HG03060 (cell line): ENCODE measurements around the gene CRLF1.

Experiments used
- ATAC-seq: cut with Tn5 transposase; IDR thresholded peaks from one replicate; pipeline ENCODE4 v1.9.1; 2021; ENCODE audit warnings: low read depth, moderate number of reproducible peaks; ENCODE audit not compliant: unreplicated experiment

The CRLF1 gene

GRCh38 chr19:18606281-18607225 lies at the start of gene CRLF1:
Gene CRLF1, minus strand, starts transcription at chr19:18606799. Its CDS starts 143 bp downstream, at chr19:18606656.
- ATAC-seq = no peak

- ATAC-seq = no peak
These were observed 48.7 kb upstream of the CRLF1 start for GRCh38 chr19:18655173-18655844.

DNA sequence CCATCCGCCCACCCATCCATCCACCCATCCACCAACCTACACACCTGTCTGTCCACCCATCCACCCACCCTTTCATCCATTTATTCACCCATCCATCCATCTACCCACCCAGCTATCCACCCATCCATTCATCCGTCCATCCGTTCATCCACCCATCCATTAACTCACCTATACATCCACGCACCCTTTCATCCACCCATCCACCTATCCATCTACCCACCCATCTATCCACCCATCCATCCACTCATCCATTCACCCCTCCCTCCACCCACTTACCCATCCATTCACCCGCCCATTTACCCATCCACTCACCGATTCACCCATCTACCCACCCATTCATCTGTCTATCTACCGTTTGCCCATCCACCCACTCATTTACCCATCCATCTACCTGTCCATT lies 47.9 kb upstream of the CRLF1 start:
- ATAC-seq = no peak

- no peak for ATAC-seq
These were observed 47.3 kb upstream of the CRLF1 start for GRCh38 chr19:18653853-18654252.

- no peak for ATAC-seq
These were observed 45.1 kb upstream of the CRLF1 start for GRCh38 chr19:18651733-18652132.

DNA sequence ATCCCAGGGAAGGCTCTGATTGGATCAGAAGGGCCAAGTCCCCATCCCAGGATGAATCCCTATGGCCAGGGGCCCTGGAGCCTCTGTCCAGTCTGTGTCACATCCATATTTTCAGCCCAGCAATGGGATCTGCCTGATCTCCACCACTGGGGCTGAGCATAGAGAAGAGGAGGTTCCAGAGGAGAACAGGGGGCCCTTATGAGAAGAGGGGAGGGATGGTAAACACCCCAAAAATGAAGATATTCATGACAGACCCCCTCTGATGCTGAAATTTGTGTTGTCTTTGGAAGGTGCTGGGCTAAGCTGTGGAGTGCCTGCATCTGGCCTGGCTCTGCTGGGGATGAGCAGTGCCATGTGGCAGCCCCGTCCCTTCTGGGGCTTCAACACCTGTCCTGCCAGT lies 44.7 kb upstream of the CRLF1 start:
- ATAC-seq = no peak

- no peak for ATAC-seq
These were observed 44.0 kb upstream of the CRLF1 start for GRCh38 chr19:18650468-18651041.

GRCh38 chr19:18650021-18650390 lies 43.4 kb upstream of the CRLF1 start:
- ATAC-seq = no peak

GRCh38 chr19:18649371-18650020 lies 42.9 kb upstream of the CRLF1 start:
- no peak for ATAC-seq

DNA sequence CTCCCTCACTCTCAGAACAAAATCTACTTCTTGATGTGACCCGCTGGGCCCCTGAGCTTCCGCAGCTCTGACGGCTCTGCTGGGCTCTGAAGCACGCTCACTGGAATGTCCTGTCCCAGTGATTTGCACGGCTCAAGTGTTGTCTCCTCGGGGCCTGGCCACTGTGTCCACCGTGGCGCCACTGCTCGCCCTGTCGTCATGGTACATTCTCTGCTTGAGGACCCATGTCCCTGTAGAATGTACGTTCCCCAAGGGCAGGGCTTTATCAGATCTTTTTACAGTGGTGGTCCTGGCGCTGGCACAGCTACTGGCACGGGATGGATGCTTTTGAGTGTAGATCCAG lies 42.3 kb upstream of the CRLF1 start:
- ATAC-seq = no peak

- no peak for ATAC-seq
These were observed 41.2 kb upstream of the CRLF1 start for GRCh38 chr19:18647807-18648206.

DNA sequence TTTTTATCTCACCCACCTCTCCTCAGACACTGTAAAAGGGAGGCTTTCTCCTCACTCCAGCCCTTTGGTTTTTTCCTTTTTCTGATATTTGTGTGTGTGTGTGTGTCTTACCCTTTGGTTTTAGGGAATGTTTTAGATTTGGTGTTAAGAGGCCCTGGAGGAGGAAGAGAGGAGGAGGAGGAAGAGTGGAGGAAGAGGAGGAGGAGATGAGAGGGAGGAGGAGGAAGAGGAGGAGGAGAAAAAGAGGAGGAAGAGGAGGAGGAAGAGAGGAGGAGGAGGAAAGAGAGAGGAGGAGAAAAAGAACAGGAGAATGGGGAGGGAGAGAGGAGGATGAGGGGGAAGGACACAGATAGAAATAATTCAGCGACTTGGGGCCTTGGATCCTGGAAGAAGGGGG lies 40.8 kb upstream of the CRLF1 start:
- no peak for ATAC-seq

GRCh38 chr19:18646535-18647370 lies 40.2 kb upstream of the CRLF1 start:
- no peak for ATAC-seq

GRCh38 chr19:18645035-18645511 lies 38.5 kb upstream of the CRLF1 start:
- no peak for ATAC-seq

DNA sequence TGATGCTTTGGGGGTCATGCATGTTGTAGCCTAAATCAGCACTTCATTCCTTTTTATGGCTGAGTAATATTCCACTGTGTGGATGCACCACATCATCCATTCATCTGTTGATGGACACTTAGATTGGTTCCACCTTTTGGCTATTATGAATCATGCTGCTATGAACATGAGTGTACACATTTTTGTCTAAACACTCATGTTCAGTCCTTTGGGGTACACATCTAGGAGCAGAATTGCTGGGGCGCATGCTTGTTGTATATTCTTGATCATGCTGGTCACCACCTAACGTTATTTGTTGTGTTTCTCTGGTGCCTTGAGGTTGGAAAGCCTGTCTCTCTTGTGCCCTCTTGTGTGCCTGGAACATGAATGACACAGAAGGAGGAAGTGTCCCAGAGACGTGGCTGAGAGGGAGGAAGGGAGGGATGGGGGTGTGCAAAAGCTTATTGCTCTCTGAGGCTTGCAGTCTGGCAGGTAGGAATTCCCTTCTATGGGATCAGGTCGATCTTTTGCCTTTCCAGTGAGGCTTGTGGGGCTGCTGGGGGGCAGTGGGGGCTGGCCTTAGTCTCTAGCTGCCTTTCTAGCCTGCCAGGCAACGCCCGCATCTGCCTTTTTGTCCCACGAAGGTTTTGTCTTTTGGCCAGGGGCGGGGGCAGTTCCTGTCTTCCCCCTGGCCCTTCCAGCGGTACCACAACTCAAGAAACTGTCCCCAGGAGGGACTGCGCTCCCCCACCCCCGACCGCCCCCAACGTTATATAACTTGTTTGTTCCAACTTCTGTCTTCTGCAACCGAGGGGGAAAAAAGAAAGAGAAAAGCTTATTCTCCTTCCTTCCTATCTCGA lies 37.8 kb upstream of the CRLF1 start:
- no peak for ATAC-seq

GRCh38 chr19:18639706-18640243 lies 33.2 kb upstream of the CRLF1 start:
- no peak for ATAC-seq

GRCh38 chr19:18637673-18638630 lies 31.4 kb upstream of the CRLF1 start:
- ATAC-seq = no peak
